ENCODE measurements around the gene ANKIB1. TPM values are rescaled to one million over a fixed set of nuclear protein-coding genes. Genes with fewer than 3 reads are reported as not detected.

The ANKIB1 gene
- total RNA-seq, 1 donor from 2014 or later, result 50.1 TPM

DNA sequence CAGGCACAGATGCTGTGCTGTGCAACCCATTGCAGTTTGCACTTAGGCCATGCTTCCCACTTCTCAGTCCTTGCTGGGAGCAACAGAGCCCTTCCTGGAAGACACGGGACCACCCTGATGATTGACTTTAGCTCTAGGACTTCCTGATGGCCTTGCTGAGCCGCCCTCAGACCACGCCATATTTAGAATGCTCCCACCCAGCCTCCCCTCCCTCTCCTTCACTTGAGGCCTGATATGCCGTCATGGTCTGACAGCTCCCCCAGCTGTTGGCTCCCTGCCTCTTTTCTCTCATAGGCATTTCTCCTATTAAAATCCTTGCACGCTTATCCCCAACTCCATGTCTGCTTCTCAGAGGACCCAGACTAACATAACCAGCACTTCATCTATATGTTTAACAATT is 172.1 kb downstream of the ANKIB1 start:
- no peak overlapping the region for H3K27ac ChIP-seq
- DNase-seq, result no peak
- TF ChIP-seq, protein P1, sequence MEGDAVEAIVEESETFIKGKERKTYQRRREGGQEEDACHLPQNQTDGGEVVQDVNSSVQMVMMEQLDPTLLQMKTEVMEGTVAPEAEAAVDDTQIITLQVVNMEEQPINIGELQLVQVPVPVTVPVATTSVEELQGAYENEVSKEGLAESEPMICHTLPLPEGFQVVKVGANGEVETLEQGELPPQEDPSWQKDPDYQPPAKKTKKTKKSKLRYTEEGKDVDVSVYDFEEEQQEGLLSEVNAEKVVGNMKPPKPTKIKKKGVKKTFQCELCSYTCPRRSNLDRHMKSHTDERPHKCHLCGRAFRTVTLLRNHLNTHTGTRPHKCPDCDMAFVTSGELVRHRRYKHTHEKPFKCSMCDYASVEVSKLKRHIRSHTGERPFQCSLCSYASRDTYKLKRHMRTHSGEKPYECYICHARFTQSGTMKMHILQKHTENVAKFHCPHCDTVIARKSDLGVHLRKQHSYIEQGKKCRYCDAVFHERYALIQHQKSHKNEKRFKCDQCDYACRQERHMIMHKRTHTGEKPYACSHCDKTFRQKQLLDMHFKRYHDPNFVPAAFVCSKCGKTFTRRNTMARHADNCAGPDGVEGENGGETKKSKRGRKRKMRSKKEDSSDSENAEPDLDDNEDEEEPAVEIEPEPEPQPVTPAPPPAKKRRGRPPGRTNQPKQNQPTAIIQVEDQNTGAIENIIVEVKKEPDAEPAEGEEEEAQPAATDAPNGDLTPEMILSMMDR (IDR thresholded peaks at IDR 0.05), result no peak
- H3K9me3 ChIP-seq, result no peaks in the 10 kb centered on the region
- H3K36me3 ChIP-seq, result no peaks in the 10 kb centered on the region
- H3K27me3 ChIP-seq, result no peaks in the 10 kb centered on the region
- ATAC-seq, result no peak
- no peaks in the 10 kb centered on the region for H3K4me1 ChIP-seq
- intact Hi-C loops (cut with DNase I), result no loop called here
- no peak overlapping the region for H3K4me3 ChIP-seq

DNA sequence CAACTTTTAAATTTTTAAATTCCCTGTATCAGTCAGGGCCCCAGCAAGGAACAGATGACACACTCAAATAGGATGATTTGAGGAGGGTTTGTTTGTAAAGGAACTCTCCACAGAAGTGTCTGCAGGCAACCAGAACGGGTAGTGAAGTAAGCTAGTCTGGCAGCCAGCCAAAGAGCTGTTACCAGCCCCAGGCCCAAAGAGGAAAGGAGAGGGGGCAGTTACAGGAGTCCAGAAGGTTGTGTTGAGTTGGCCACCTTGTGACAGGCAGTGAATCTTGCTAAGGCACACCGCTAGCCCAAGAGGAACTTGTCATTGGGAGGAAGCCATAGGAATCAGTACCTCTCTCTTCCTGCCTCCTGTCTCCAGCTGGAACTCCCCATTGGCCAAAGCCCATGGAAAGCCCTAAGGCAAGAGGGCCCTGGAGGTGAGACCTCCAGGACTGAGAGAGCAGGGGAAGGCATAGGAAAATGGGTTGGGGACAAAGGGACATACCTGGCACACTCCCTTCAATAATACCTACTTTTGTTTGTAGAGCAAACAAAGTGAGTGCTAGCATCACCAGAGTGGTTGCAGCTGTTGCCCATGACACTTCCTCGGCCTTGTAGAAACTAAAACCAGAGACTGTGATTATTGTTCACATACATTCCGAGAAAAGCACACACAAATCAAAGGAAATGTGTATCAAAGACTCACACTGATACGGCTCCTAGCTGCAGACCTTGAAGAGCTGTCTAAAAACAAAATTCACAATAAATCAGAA is 176.1 kb downstream of the ANKIB1 start:
- H3K36me3 ChIP-seq, result no peaks in the 10 kb centered on the region
- TF ChIP-seq, protein P1 (IDR thresholded peaks at IDR 0.05), result no peak
- H3K4me1 ChIP-seq, result peaks cover 6% of the 10 kb centered on the region
- ATAC-seq, result no peak
- intact Hi-C loops (cut with DNase I), result no loop called here
- no peak overlapping the region for H3K4me3 ChIP-seq
- H3K27ac ChIP-seq, result no peak overlapping the region
- no peaks in the 10 kb centered on the region for H3K9me3 ChIP-seq
- DNase-seq, result no peak
- H3K27me3 ChIP-seq, result peaks cover 13% of the 10 kb centered on the region

DNA sequence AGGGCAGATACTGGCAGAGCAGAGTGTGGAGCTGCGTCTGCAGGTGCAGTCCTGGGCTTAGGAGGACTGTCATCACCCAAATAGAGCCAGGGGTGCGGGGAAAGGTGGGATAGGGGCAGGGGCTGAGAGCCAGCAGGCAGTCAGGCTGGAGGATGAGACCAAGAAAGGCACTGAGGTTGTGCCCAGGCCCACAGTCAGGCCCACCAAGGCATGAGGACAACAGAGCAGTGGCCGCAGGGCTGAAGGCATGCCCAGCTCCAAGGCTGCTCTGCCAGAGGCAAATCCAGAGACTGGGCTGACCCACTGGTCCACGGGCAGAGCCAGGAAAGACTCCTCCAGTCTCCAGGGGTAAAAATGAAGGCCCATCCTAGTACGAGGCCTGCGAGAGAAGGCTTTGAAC is 177.2 kb downstream of the ANKIB1 start:
- H3K36me3 ChIP-seq, result no peaks in the 10 kb centered on the region
- H3K27me3 ChIP-seq, result peaks cover 13% of the 10 kb centered on the region
- H3K9me3 ChIP-seq, result no peaks in the 10 kb centered on the region
- ATAC-seq (no peak), DNase-seq (no peak)
- H3K27ac ChIP-seq, result no peak overlapping the region
- H3K4me1 ChIP-seq, result peaks cover 6% of the 10 kb centered on the region
- TF ChIP-seq, protein P1 (IDR thresholded peaks at IDR 0.05), result no peak
- intact Hi-C loops (cut with DNase I), result no loop called here
- no peak overlapping the region for H3K4me3 ChIP-seq

DNA sequence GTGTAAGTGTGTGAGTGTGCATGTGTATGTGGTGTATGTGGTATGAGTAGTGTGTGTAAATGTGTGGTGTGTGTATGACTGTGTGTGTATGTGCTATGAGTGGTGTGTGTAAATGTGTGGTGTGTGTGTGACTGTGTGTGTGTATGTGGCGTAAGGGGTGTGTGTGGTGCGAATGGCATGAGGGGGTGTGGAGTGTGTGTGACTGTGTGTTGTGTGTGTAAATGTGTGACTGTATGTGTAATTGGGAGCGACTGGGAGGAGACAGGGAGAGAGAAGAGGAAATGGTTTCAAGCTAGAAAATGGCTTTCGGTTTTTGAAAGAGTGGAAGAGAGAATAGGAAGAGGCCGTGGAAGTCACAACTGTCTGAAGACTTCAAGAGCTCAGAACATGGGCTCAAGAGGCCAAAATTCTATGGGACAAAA is 177.9 kb downstream of the ANKIB1 start:
- H3K4me3 ChIP-seq, result peak overlapping the region; percentile 50

DNA sequence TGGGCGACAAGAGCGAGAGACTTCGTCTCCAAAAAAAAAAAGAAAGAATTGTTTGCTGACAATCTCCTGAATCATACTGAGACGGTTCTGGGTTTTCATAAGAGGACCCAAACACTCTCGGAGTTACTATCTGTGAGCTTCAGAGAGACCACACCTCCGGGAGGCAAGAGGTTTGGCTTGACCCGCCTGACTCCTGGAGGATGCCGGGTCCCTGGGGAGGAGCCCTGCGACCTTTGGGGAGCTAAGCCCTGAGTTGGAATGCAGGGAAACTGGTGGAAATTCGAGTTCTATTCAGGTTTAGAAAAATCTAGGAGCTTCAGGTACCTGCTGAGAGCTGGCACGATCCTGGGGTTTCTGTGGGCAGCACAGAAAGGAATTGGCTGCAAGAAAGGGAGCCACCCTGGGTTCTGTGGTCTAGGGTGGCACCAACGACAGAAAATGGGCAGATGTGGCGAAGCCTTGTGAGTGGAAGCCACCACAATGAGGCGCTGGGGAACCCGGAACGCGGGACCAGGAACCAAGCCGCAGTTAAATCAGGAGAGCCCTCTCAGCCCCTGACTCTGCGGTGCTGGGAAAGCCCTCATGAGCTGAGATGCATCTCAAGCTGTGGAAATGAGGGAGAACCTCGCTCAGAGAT is 179.7 kb downstream of the ANKIB1 start:
- H3K27me3 ChIP-seq, result peaks cover 13% of the 10 kb centered on the region
- peaks cover 6% of the 10 kb centered on the region for H3K4me1 ChIP-seq
- ATAC-seq (no peak), DNase-seq (no peak)
- no peak overlapping the region for H3K27ac ChIP-seq
- TF ChIP-seq, protein P1 (IDR thresholded peaks at IDR 0.05), result no peak
- no peaks in the 10 kb centered on the region for H3K9me3 ChIP-seq
- H3K4me3 ChIP-seq, result no peak overlapping the region
- H3K36me3 ChIP-seq, result no peaks in the 10 kb centered on the region
- intact Hi-C loops (cut with DNase I), result no loop called here

More for the DNA sequence above, 177.9 kb downstream of the ANKIB1 start:
- intact Hi-C loops (cut with DNase I), result no loop called here
- DNase-seq (no peak), ATAC-seq (peak; percentile 29)
- Histone ChIP-seq H3K9me3 (no peaks in the 10 kb centered on the region), H3K27ac (peak overlapping the region; percentile 53), H3K4me1 (peaks cover 6% of the 10 kb centered on the region), H3K36me3 (no peaks in the 10 kb centered on the region), H3K27me3 (peaks cover 13% of the 10 kb centered on the region)
- TF ChIP-seq, protein P1 (IDR thresholded peaks at IDR 0.05), result no peak
